AG09319 (cell line): ENCODE data around the gene CAPN14.

ENCODE experiments used
- DNase-seq: peaks from one replicate; pipeline ENCODE4 v3.0.0-alpha.2; 2010; ENCODE audit warnings: low read depth; ENCODE audit errors: extremely low read depth
- CTCF ChIP-seq: IDR thresholded peaks from 2 replicates; pipeline ENCODE4 v1.5.1; 2011; ENCODE audit warnings: low read depth, mild to moderate bottlenecking, inconsistent platforms, low read length, moderate library complexity

Gene CAPN14

GRCh38 chr2:31134480-31134879 lies 82.8 kb downstream of the CAPN14 start:
- TF ChIP-seq CTCF: no peak

GRCh38 chr2:31132786-31133185 lies 84.5 kb downstream of the CAPN14 start:
- TF ChIP-seq CTCF: no peak
- DNase-seq: no peak

More at GRCh38 chr2:31134480-31134879, 82.8 kb downstream of the CAPN14 start:
- no peak for DNase-seq

GRCh38 chr2:31131871-31132270 lies 85.4 kb downstream of the CAPN14 start:
- DNase-seq: no peak
- no peak for TF ChIP-seq CTCF

- no peak for TF ChIP-seq CTCF
- no peak for DNase-seq
Observed at GRCh38 chr2:31129375-31130171, 87.7 kb downstream of the CAPN14 start.

- no peak for DNase-seq
- TF ChIP-seq CTCF: no peak
Observed at GRCh38 chr2:31127931-31128330, 89.4 kb downstream of the CAPN14 start.

GRCh38 chr2:31125918-31126695 lies 91.2 kb downstream of the CAPN14 start:
- DNase-seq: no peak
- TF ChIP-seq CTCF: no peak

- no peak for DNase-seq
- TF ChIP-seq CTCF: no peak
Observed at GRCh38 chr2:31124904-31125303, 92.4 kb downstream of the CAPN14 start.
